Erythroblast (primary cell): ENCODE data around the gene ALG12.

Experiments used
- DNase-seq, 2 experiments: peaks; one replicate each; lab custom pipeline; 2025; lab: John Stamatoyannopoulos, UW
- GATA1 ChIP-seq: IDR thresholded peaks from 2 replicates; pipeline ENCODE4 v1.6.1; 2011; ENCODE audit warnings: low read depth, mild to moderate bottlenecking, control low read depth, low read length, moderate library complexity
- POLR2A ChIP-seq: IDR thresholded peaks from 2 replicates; pipeline ENCODE4 v1.6.1; 2011; ENCODE audit warnings: mild to moderate bottlenecking, low read length

The ALG12 gene

DNA sequence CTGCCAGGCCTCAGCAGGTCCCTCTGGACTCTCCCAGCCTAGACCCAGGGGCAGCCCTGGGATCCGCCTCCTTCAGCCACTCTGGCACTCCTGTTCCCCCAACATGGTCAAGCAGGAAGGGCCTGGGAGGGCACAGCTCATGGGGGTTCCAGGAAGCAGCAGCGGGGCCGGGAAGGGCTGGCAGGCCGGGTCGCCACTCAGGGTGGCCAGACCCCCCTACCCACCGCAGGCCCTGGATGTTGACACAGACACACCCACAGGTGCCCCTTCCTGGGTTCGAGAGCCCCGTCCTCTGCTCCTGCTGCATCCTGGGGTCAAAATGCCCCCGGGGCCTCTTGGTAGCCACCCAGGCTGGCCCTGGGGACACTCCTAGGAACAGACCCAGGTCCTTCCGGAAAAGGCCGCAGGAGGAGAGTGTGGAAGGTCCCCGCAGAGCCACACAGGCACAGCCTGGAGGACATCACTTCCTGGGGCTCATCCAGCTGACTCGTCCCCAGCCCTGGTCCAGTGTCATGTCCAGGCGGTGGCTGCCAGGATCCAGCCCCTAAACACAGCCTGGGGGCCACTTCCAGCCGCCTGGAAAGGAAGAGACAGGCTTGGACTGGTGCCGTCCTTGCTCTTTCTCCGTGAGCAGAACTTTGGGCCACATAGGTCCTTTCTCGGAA lies 35.6 kb upstream of the ALG12 start:
- TF ChIP-seq GATA1, result no peak
- TF ChIP-seq POLR2A, result no peak
- DNase-seq, result no peak

DNA sequence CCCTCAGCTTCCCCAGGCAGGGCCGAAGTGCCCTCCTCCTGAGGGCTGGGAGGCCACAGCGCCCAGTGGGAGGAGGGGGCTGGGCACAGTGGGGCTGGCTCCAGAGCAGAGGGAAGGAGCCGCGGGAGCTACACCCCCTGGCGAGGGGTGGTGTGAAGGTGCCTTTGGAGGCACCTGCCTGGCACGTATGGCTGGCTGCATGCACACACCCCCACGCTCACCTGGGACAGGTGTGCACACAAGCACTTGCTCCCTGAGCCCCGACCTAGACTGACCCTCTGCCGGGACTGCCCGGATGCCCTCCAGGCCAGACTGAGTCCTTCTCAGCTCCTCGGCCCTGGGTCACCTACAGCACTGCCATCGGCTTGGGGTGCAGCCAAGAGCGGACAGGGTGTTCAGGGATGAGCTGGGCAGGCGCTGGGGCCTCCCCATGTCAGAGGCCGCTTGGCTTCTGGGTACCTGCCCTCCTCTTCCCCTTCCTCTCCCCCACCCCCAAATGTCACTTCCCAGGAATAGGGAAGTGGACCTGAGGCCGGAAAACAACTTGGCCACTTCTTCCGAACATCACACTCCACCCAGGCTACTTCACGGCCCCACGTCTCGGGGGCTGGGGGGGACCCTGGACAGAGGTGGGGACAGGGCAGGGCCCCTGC lies 34.9 kb upstream of the ALG12 start:
- DNase-seq, result no peak
- TF ChIP-seq GATA1, result no peak
- no peak for TF ChIP-seq POLR2A

DNA sequence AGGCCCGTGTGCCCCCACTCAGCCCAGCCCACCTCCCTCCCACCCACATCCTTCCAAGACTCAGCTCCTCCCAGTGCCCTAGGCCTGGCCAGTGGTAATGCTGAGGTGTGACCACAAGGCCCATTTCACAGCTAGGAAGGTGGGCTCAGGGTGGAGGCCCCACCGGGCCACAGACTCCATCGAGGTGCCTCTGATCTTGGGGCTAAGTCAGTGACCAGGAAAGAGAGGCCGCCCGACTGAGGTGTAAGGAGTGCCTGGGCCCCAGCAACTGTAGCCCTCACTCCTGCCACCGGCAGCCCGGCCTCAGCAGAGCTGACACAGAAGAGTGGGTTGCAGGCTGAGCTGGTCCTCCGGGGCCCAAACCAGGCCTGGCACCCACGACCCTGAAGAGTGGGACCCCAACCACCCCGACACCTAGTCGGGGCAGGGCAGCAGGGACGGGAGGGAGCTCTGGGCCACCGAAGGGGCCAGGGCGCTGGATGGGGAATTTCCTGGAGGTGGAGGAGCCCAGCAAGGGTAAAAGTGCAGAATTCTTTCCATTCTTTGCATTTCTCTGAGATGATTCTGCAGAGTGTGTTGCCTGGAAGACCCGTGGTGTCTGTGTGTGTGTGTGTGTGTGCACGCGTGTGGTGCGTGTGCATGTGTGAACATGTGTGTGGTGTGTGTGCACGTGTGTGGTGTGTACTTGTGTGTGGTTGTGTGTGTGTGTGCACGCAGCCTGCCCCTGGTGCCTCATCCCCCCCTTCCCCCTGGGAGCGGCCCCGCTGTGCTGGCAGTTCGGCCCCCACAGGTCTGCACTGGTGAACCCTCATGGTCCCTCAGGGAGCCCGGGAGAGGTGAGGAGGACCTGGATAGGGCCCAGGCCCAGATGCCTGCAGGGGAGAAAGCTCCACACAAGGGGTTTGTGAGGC lies 34.0 kb upstream of the ALG12 start:
- TF ChIP-seq POLR2A (no peak), GATA1 (no peak)

DNA sequence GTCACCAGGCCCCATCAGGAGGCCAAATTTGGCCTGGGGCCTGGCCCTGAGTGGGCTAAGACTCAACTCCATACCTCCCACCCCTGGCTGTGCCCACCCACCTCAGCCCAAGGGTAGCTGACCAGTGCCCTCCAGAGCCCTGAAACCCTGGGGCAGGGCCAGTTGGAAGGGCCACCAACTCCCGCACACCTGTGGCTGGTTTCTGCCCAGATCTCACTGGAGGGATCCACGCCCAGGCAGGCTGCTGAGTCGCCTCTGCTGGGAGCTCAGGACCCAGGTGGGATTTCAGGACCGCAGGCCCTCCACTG lies 33.4 kb upstream of the ALG12 start:
- TF ChIP-seq POLR2A (no peak), GATA1 (no peak)

More for the DNA sequence above, 34.0 kb upstream of the ALG12 start:
- DNase-seq, result no peak

DNA sequence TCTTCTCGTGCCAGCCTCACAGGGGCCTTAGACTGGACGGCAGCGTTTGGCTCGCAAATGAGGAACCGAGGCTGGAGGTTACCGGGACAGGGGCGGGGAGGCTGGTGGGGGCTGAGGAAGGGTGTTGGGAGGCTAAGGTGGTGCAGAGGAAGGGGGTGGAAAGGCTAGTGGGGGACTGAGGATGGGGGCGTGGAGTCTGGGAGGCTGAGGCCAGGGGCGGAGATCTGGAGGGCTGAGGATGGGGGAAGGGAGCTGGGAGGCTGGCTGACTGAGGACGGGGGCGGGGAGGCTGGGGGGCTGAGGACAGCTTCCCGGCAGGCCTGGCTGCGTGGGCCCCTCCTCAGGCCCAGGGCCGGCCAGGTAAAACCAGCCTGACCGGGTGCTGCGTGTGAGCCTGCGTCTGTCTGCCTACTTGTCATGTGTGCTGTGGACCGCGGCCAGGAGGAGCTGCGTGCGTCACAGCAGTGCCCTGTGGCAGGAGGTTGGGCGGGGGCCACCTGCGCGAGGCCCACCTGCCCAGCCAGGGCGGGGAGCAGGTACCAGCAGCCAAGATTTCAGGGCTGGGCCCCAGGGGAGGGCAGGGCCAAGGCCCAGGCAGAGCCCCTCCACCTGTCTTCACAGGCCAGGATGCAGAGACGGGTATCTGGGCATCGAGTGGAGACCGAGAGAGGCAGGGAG lies 32.9 kb upstream of the ALG12 start:
- no peak for TF ChIP-seq POLR2A
- no peak for TF ChIP-seq GATA1
- no peak for DNase-seq

More for the DNA sequence above, 33.4 kb upstream of the ALG12 start:
- DNase-seq, result no peak

DNA sequence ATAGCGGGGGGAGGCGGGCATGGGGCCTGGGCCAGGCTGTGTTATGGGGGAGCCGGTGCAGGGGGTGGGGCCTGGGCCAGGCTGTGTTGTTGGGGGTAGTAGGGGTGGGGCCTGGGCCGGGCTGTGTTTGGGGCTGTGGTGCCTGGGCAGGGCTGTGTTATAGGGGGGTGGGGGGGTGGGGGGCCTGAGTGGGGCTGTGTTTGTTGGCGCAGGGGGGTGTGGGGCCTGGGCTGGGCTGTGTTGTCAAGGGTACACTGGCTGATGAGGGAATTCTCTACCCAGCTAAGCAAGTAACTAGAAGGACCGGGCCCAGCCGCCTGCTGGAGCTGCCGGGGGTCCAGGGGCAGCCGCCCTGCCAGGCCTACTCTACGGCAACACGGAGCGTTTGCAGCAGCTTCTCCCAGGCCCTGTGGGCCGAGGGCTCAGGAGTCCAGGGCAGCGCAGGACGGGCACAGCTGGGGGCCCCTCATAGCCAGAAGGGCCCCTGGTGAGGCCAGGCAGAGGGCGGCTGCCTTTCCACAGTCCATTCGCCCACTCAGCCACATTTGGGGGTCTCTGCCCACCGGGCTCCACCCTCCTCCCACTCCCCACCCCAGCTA lies 32.3 kb upstream of the ALG12 start:
- no peak for DNase-seq
- no peak for TF ChIP-seq POLR2A

DNA sequence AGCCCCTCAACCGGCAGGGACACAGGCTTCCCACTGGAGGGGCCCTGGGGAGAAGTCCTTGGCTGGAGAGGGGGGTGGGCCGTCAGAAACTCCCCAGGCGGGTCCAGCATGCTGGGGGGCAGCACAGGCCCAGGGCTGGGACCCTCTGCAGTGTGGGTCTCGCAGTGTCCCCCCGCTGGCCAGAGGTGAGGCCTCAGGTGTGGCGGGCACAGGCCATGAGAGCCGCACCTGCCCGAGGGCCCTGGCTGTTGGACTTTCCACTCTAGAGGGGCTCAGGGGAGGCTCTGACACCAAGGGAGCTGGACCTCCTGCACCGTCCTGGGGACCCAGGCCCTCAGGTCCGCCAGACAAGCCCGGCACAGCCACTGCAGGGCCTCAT lies 31.7 kb upstream of the ALG12 start:
- no peak for DNase-seq
- no peak for TF ChIP-seq GATA1
- TF ChIP-seq POLR2A, result no peak

DNA sequence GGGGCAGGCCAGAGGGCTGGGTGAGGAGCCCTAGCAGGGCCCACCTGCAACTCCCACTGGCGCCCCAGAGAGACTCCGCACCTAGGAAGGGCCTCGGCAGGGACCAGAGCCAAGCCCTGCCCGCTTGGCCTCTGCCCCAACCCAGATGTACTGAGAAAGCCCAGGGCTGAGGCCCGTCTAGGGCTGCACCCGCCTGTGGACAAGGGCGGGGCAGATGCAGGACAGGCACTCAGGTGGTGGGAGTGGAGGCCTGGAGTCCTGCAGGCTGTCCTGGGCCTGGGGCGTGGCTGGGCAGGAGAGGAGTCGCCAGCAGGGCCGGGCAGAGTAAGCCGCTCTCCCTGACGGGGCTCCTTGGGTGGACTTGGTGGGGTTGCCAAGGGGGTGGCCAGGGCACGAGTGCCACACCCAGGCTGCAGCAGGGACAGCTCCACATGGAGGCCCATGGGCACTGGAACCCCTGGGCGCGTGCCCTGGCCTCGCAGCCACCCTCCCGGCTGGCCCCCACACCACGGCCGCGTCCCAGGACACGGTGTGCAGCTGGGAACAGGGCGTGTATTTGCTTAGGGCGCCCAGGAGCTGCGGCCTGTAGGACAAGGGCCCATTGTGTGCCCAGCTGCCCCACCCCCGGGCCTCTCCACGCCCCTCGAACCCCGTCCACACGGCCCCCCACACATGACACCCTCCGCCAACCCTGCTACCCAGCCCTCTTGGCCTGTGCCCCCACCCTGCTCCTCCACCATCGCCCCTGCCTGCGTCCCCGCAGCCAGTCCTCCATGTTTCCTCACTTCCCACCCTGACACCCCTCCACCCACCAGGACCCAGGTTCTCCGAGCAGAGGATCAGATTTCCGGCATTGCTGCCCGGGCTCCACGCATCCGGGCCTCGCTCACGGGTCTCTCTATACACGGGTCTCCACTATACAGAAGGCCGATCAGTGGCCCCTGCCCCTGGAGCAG lies 31.0 kb upstream of the ALG12 start:
- TF ChIP-seq POLR2A (no peak), GATA1 (no peak)
- no peak for DNase-seq

DNA sequence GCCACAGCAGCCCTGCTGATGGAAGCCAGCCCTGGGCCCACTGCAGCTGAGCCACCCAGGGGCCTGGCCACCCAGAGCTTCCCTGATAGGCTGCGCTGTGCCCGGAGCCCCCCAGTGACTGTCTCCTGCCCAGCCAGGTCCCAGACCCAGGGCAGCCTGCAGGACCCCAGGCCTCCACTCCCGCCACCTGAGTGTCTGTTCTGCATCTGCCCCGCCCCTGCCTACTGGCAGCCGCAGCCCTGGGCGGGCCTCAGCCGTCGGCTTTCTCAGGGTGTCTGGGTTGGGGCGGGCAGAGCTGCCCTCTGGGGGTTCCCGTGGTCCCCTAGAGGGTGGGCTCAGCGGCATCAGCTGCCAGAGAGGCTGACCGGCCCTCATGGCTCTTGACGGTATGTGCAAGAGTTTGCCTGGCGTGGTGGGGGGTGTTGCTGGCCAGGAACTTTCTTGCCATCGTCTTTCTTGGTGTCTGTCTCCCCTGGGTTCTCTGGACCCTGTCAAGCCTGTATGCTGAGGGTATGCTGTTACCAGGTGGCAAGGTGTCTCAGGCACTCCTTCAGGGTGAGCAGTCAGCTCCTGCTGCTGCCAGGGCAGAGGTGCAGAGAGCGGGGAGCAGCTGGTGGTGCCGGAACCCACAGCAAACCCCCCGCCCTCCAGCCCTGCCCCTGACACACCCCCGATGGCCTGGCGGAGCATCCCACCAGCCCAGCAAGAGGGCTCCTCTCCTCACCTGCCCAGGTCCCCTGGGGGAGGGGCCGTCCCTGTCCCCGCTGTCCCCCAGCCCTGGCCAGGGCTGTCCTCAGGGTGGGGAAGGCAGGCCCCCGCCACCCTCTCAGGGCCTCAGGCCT lies 30.1 kb upstream of the ALG12 start:
- TF ChIP-seq GATA1, result no peak
- TF ChIP-seq POLR2A, result no peak
- DNase-seq, result no peak

DNA sequence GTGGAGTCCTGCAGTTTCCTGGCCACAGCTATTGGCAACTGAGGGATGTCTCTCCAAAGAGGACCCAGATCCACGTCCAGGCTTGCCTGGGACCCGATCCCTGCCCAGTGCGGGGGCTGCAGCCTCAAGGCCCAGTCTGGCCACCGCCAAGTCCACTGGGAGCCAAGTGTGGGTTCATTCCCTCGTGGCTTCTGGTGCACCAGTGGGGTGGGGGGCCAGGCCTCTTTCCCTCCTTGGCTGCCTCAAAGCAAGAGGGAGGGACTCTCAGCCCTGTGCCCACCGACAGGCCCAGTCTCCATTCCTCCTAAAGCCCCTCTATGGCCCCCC lies 29.0 kb upstream of the ALG12 start:
- DNase-seq, result no peak
- no peak for TF ChIP-seq GATA1
- no peak for TF ChIP-seq POLR2A

DNA sequence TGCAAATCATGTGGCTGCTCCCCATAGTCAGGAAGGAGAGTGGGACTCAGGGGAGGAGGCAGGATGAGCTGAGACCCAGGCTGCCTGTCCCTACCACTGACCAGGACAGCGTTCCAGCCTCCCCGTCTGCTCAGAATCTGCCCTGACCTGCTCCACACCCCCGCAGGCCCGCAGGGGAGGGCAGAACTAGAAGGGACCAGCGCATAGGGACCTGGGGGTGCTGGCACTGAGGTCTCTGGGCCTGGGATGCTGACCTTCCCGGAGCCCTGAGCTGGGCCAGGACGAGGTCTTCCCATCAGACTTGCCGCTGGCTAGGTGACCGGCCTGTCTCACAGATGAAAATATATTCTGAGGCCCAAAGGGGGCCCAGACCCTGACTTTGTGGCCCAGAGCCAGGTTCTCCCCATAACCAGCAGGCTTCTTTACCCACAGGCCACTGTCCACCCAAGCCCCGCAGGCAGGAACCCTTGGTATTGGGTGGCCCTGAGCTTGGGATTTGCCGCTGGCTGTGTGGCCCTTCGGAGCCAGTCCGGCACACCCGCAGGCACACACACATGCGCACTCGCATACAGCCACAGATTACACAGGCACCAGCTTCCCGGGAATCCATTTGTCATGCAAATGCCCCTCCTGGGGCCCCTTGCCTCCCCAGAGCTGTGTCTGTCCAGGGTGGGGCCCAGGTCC lies 28.5 kb upstream of the ALG12 start:
- TF ChIP-seq GATA1 (no peak), POLR2A (no peak)
- no peak for DNase-seq

DNA sequence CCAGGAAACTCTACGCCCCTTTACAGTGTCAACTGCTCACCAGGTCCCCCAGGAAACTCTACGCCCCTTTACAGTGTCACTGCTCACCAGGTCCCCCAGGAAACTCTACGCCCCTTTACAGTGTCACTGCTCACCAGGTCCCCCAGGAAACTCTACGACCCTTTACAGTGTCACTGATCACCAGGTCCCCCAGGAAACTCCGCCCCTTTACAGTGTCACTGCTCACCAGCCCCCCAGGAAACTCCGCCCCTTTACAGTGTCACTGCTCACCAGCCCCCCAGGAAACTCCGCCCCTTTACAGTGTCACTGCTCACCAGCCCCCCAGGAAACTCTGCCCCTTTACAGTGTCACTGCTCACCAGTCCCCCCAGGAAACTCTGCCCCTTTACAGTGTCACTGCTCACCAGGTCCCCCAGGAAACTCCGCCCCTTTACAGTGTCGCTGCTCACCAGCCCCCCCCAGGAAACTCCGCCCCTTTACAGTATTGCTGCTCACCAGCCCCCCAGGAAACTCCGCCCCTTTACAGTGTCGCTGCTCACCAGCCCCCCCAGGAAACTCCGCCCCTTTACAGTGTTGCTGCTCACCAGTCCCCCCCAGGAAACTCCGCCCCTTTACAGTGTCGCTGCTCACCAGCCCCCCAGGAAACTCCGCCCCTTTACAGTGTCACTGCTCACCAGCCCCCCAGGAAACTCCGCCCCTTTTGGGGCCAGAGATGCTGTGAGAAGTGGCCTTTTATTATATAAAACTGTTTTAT lies 27.0 kb upstream of the ALG12 start:
- peak; percentile 35 to 42 for DNase-seq
